GM10847 (cell line): ENCODE measurements around the gene IGF1R.

Source experiments
- POLR2A ChIP-seq: IDR thresholded peaks from 2 replicates; pipeline ENCODE4 v1.6.1; 2011; ENCODE audit not compliant: insufficient read length; ENCODE audit errors: extremely low read depth

IGF1R gene

DNA sequence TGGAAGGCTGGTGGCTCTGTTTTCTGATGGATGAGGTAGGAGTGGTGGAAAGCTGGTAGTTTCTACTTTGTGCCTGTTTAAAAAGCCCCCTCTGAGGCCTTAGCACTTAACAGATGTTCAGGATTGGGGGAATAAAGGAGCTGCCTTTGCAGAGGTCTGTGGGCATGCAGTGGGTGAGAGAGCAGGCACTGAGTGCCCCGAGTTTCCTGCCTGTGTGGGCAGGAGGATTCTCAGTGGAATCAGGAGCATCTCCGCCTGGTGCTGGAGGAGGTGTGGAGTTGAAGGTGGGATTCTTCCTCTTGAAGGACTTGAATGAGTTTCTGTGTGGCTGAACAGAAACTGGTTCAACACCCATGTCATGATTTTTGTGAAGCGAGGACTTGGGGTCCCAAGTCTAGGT, 74.3 kb downstream of the IGF1R start:
- no peak for TF ChIP-seq POLR2A

DNA sequence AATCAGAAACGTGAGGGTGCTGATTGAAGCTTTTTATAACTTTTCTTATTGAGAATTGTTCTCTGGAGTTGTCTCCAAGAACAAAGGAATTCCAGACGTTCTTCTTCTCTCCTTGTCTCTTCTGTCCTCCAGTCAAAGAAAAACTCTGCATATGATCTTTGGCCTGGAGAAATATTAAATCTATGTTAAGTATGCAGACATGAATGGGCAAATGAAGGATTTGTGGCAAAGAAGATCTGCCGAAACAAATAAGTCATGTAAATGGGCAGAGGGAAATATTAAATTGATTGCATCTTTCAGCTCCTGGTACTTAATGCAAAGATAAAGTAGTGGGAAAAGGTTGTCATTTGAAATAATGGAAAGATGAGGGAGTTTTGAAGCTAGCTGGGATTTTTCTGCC, 74.9 kb downstream of the IGF1R start:
- TF ChIP-seq POLR2A, result no peak

DNA sequence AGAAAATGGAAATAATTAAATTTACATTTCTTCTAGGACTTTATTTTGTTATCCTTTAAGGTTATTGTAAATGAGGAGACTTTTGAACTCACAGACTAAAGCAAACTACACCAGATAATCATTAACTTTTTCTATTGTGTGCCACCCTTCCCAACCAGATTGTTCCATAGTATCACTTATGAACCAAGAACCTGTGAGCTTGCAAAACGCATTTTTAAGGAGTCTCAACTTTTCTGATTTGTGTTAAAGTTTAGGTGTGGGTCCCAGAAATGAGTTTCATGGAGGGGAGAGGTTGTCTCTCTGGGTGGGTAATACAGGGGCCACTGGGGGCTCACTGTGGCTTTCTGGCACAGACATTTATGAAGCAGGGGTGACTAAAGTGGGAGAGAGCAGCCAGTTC, 75.7 kb downstream of the IGF1R start:
- TF ChIP-seq POLR2A, result no peak

DNA sequence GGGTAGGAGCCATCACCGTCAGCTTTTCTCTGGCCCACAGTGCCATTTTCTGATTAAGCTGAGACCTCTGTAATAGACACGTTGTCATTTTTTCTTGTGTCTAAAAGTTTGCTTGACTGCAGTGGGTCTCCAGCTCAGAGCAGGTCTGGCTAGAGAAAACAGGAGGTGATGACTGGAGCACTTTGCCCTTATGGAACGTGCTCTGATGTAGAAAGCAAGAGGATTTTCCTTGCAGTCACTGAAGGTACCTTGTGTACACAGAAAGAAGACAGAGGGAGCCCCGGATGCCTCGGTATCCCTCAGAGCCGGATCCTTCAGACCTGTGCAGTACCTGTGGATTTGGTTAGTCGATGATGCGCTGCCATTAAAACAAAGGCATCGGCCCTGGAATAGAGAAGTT, 76.2 kb downstream of the IGF1R start:
- TF ChIP-seq POLR2A, result no peak

DNA sequence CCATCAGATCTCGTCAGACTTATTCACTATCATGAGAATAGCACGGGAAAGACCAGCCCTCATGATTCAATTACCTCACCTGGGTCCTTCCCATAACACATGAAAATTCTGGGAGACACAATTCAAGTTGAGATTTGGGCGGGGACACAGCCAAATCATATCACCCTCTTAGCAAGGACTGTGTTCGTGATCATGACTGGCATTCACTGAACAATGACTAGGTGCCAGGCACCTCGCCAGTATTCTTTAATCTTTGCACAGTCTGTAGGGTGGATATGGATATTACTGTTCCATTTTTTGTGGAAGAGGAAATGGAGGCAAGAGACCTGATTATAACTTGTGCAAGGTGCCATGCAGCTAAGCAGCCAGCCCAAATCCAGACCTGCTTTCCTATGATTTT, 77.5 kb downstream of the IGF1R start:
- no peak for TF ChIP-seq POLR2A

DNA sequence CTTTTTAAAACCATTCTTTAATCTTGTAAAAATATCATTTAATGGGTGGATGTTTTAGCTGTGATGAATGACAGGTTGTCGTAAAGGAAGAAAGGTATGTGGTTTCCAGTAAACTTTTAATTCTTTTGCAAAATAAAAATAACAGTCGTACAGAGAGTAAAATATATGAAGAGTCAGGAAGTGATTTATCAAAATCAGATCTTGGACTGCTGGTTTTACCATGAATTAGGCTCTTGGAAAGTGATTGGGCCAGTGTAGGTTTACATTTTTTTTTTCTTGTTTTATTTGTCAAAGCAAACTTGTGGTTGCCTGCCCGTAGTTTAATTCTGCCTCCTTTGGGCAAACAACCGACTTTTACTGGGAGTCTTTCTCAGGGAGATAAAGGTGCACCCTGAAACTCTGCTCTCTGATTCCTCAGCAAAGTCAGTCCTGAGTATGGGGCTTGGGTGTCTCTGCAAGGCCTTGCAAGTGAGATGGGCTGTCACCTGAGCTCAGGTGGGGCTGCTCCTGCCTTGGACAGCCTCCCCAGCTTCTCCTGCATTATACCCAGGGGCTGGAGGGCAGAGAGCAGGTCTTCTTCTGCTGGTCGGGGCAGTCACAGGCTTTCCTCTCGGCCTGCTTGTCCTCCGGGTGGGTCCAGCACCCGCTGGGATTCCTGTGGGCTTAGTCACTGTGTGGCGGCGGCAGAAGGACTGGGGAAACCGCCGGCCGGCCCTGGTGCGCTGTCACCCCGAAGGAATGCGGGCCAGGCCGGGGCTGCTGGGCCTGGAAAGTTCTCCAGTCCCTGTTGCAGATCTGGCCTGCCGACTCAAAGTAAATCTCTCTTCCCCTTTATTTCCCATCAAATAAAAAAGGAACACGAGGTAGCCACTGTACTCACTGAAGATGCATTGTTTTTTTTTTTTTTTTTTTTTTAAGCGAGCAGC, 79.0 kb downstream of the IGF1R start:
- TF ChIP-seq POLR2A, result no peak

DNA sequence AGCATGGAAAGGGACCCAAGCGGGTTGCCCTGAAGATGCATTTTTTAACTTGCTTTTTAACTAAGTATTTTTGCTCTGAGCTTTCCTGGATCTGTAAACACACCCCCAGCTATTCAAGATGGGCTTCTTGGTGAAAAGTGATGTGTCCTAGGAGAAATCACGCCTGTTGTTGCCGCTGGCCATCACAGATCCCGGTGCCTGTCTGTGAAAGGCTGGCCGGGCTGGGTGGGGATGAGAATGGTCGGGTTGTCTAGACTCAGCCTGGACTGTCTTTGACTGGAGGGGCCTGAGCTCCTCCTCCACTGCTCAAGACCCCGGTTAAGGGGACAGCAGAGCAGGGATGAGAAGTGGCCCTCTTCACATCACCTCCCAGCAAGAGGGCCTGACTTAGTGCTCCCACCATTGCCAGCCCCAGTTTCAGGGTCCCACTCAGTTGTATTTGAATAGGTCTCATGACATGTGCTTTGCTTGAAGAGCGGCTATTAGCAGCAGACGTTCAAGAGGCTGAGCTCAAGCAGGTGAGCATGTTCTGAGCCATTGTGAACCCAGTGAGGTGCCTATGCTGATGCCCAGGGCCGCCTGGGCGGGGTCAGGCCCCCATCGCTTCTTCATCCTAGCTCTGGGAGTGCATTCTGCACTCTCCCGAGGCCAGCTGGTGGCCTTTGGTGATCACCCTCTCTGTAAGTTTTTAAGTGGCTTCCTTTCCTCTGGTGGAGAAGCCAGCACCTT, 79.9 kb downstream of the IGF1R start:
- no peak for TF ChIP-seq POLR2A

DNA sequence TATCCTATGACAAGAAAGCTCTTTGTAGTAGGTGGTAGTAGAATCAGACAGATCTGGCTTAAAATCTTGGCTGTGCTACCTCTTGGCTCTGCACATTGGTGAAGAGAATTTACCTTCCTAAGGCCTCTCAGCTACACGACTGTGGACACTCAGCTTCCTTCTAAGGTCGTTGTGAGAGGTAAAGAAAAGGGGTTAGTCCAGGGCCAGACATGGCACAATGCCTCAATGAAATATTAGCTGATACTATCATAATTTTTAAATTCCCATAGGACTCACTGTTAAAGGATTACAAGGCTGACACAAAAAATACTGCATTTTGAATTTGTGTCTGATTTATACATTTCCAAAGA, 80.4 kb downstream of the IGF1R start:
- no peak for TF ChIP-seq POLR2A

DNA sequence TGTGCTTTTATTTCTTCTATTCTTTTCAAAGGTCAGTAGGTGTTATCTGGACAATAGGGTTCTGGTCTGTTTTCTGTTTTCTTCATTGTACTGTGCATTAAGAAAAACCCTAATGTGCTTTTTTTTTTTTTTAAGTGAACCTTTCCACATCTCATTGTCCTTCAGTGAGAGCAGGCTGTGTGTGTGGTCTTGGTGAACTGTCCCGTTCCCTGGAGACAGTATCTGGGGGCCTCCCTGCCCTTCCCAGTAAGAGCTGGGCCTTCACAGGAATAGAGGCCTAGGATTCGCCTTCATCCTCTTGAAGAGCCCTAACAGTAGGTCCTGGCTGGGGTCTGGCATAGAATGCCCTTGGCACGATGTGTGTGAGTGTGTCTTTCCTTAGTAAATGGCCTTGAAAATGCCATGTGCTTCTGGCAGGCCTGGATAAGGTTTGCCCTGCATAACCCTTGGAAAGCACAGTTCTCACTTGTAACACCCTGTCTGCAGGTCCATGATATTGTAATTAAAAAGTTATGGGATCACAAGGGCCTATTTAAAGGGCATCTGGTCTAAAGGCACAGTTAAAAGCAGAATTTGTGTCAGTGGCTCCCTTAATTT, 81.2 kb downstream of the IGF1R start:
- TF ChIP-seq POLR2A, result no peak

DNA sequence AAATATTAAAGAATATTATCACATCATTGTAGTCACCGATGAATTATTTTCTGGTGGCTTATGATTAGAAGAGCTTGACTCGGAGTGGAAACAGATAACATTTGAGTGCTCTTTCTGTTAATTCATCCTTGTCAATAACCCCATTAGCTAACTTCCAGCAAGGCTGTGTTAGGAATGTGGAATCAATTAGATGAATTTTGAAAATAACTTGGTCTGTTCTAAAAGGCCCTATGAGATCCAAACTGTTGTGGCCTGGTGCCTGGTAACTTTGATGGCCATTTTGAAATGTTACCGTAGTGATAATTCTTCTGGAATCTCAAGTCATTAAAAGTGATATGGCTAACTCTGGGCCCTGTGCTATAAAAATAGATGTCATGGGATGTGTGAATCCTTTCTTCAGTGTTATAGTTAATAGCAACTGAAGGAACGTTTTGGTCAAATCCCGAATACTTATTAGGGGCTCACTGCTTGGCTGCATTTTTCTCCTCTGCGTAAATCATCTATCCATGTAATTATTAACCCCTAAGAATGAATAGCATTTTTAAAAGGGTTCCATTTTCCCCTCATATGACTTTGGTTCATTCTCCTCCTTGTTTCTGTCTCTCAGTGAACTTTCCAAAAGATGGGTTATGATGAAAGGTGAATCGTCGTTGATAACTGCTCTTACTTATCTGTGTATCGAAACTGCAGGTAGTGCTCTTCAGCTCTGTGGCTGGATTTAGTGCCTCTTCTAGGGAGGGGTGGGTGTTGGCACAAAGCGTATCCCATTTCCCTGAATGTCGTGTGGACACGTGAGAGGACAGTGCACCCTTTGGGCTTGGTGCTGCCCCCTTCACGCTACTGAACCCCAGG, 82.7 kb downstream of the IGF1R start:
- no peak for TF ChIP-seq POLR2A

DNA sequence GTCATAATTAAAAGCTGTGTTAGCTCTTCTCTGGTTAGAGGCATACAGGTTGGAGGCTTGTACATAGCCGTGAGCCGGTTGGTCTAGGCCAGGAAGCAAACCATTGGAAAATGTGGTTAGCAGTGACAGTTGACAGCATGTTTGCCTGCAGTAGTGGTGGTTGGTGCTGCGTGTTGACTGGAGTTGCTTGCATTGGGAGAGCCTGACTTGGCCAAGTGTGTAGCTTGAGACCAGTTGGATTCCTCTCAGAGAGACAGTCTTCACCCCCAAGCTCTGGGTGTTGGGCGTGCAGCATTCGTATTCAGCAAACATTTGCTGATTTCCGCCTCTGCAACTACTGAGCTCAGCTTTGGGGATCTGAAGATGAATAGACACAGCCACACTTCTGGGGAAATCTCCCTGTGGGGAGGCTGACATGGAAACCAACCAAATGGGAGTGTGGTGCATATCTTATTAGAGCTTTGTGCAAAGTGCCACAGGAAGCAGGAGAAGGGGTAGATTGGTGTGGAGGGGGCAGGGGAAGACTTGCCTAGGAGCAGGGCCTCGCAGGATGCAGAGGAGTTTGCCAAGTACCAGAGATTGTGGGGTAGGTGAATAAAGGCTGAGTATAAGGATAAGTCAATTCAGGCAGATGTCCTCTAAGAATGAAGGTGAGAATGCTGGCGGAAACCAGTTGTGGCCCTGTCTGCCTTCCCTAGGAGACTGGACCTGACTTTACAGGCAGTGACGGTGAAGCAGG, 83.5 kb downstream of the IGF1R start:
- no peak for TF ChIP-seq POLR2A

DNA sequence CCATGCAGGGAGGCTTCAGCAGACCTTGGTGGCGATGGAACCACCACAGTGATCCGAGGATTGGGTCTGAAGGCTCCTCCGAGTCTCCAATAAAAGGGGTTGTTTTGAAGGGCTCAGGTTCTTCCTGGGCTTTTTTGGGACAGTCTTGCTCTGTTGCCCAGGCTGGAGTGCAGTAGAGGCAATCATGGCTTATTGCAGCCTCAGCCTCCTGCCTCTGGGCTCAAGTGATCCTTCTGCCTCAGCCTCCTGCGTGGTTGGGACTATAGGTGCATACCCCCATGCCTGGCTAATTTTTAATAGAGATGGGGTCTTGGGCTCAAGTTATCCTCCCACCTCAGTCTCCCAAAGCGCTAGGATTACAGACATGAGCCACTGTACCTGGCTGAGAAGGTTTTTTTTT, 84.8 kb downstream of the IGF1R start:
- TF ChIP-seq POLR2A, result no peak

DNA sequence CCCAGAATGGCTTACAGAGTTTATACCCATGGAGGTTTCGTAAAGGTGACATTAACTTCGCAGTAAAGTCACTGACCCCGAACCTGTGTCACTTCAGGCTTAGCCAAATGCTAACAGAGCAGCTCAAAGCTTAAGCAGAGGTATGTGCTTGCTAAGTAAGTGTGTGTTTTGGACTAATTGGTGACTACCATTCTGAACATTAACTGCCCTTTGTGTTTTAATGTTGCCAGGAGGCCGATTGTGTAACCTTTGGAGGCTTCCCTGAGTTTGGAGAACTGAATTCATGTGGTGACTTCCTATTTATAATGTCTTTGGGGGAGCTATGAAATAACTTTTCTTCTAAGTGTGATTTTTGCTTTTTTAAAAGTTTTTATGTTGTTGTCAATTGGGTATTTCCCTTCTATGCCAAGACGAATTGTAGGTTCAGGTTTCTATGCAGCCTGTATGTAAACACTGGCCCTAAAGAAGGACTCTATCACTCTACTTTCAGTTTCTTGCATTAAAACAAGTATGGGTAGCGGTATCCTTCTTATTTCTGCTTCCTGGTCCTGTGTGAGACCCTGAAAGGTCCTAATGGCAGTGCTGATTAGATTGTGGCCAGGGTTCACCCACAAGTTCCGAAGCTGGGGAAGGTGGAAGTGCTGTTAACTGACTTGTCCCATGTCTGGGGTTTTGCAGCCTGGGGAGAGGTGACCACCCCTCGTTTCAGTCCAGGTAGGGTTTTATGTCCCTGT, 86.3 kb downstream of the IGF1R start:
- TF ChIP-seq POLR2A, result no peak

DNA sequence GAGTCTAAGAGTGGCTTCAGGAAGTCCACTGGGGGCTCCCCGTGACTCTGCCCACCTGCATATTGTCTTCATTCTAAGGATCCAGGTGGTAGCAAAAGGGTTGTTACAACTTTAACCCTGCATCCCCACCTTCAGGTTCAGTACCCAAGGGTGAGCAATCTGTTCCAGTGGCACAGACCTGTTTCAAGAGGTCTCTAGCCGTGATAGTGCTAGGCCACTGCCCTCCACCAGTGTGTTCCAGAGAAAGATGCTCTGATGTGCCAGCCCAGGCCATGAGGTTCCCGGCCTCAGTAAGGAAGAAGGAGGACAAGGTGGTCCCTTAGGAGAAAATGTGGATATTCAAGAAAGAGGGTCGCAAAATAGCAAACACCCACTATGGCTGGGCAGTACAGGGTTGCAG, 87.0 kb downstream of the IGF1R start:
- TF ChIP-seq POLR2A, result no peak

DNA sequence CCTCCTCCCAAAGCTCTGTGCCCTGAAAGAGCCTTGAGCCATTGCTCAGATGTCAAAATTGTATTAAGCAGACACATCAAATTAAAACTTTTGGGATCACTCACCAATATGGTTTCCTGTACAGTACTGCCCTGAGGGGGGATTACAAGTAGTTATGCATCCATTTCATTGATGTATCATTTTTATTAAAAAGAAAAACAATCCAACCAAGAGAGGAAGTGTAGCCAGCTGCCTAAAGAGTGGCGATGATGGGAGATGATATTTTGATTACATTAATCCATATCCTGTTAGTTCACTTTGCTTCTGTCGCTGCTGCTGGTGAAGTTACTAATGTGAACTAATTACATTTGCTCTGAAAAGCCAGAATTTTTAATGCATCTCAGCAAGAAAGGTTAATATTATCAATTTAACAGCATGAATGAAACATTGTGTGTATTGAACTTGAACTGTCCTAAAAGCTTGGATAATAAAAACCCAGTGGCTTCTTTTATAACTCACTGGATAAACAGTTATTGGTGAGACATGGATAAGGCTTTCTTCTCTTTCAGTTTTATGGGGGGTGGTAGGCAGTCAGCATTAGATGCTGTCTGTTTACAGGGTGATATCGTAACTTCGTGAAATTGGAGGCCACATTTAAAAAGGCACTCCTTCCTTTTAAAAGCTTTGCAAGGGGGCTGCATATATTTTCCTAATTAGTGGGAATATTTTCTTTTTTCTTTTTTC, 87.7 kb downstream of the IGF1R start:
- TF ChIP-seq POLR2A, result no peak
